HFFc6 (cell line): ENCODE measurements around the gene TMTC3. TPM values are rescaled to one million over a fixed set of nuclear protein-coding genes. Genes with fewer than 3 reads are reported as not detected.

Source experiments
- DNase-seq: peaks from one replicate; pipeline ENCODE4 v3.0.0-alpha.2; 2018
- H3K27ac Mint-ChIP-seq: 2 replicates; pipeline ENCODE4 v1.8.0; 2020; ENCODE audit warnings: mild to moderate bottlenecking, mixed read lengths
- H3K27me3 Mint-ChIP-seq: 2 replicates; pipeline ENCODE4 v1.8.0; 2021; ENCODE audit warnings: mild to moderate bottlenecking, moderate library complexity, mixed read lengths; ENCODE audit not compliant: insufficient read depth
- H3K36me3 Mint-ChIP-seq: 2 replicates; pipeline ENCODE4 v1.8.0; 2021; ENCODE audit warnings: low read depth, mixed read lengths
- H3K4me1 Mint-ChIP-seq: 2 replicates; pipeline ENCODE4 v1.8.0; 2020; ENCODE audit warnings: low read depth, mixed read lengths
- H3K4me3 Mint-ChIP-seq: 2 replicates; pipeline ENCODE4 v1.8.0; 2020; ENCODE audit warnings: mild to moderate bottlenecking, moderate library complexity, mixed read lengths
- H3K9me3 Mint-ChIP-seq: 2 replicates; pipeline ENCODE4 v1.8.0; 2020; ENCODE audit warnings: mild to moderate bottlenecking, mixed read lengths
- total RNA-seq, 6 experiments: library from RNA; stranded (reverse); fragmentation: NEBNext Ultra II Directional; extraction: Animal tissue kit (Norgen Biotek cat#: 25700); gene quantifications; 2 replicates in 1 of 6; 3 replicates in 5 of 6; pipeline ENCODE4 v1.2.3, GENCODE V29; 2021
- TF ChIP-seq, protein P1 (sequence below): fragments of 200-600 bp; sonication (generic); IDR thresholded peaks from 2 replicates; pipeline ENCODE4 v1.5.0; 2021; ENCODE audit warnings: antibody characterized with exemption, mild to moderate bottlenecking

Gene TMTC3
- total RNA-seq, 6 experiments from 2014 or later: 41.3 to 48.9 (median 46.3) TPM

GRCh38 chr12:88141425-88141773 is 708 bp upstream of the TMTC3 start:
- Mint-ChIP-seq H3K36me3 (peaks cover 24% of the 10 kb centered on the region), H3K4me1 (peaks cover 42% of the 10 kb centered on the region), H3K4me3 (peak overlapping the region; percentile 97), H3K27me3 (no peaks in the 10 kb centered on the region), H3K27ac (peak overlapping the region; percentile 96), H3K9me3 (no peaks in the 10 kb centered on the region)
- DNase-seq: no peak
- TF ChIP-seq, protein P1, sequence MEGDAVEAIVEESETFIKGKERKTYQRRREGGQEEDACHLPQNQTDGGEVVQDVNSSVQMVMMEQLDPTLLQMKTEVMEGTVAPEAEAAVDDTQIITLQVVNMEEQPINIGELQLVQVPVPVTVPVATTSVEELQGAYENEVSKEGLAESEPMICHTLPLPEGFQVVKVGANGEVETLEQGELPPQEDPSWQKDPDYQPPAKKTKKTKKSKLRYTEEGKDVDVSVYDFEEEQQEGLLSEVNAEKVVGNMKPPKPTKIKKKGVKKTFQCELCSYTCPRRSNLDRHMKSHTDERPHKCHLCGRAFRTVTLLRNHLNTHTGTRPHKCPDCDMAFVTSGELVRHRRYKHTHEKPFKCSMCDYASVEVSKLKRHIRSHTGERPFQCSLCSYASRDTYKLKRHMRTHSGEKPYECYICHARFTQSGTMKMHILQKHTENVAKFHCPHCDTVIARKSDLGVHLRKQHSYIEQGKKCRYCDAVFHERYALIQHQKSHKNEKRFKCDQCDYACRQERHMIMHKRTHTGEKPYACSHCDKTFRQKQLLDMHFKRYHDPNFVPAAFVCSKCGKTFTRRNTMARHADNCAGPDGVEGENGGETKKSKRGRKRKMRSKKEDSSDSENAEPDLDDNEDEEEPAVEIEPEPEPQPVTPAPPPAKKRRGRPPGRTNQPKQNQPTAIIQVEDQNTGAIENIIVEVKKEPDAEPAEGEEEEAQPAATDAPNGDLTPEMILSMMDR: no peak

DNA sequence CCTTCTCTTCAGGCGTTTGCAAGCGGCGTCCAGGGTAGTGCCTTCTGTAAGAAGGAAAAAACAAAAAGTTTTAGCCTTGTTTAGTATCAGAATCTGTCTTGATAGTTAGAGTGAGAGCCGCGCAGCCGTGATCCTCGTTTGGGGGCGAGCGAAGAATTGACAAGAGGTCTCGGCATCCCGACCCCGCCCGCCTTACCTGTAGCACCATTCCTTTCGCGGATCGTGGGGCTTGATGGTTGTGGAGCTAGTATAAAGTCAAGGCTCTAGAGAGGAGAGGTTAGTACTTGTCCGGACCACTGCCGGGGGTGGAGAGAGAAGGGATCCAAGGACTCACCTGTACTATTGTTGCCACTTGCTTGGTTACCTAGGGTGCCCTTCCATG is 494 bp downstream of the TMTC3 start:
- H3K4me1 Mint-ChIP-seq: peaks cover 43% of the 10 kb centered on the region
- TF ChIP-seq, protein P1: no peak
- H3K27ac Mint-ChIP-seq: peak overlapping the region; percentile 96
- DNase-seq: no peak
- H3K36me3 Mint-ChIP-seq: peaks cover 20% of the 10 kb centered on the region
- H3K9me3 Mint-ChIP-seq: no peaks in the 10 kb centered on the region
- peak overlapping the region; percentile 97 for H3K4me3 Mint-ChIP-seq
- no peaks in the 10 kb centered on the region for H3K27me3 Mint-ChIP-seq

- Mint-ChIP-seq H3K36me3 (0 out of 2 replicates have a peak, but pooled peaks cover 10% of the 10 kb centered on the region), H3K4me3 (no peak overlapping the region; the same call in 1 of the 2 replicates), H3K9me3 (no peaks in the 10 kb centered on the region), H3K27ac (no peak overlapping the region), H3K27me3 (no peaks in the 10 kb centered on the region), H3K4me1 (peaks cover 46% of the 10 kb centered on the region)
- TF ChIP-seq, protein P1: no peak
- DNase-seq: no peak
Measured at GRCh38 chr12:88144037-88144436, 1.9 kb downstream of the TMTC3 start.

GRCh38 chr12:88144546-88145468 is 2.7 kb downstream of the TMTC3 start:
- peaks cover 46% of the 10 kb centered on the region for H3K4me1 Mint-ChIP-seq
- TF ChIP-seq, protein P1: no peak
- no peak overlapping the region for H3K27ac Mint-ChIP-seq
- peaks cover 14% of the 10 kb centered on the region for H3K36me3 Mint-ChIP-seq
- no peaks in the 10 kb centered on the region for H3K27me3 Mint-ChIP-seq
- no peak overlapping the region; the same call in 1 of the 2 replicates for H3K4me3 Mint-ChIP-seq
- no peaks in the 10 kb centered on the region for H3K9me3 Mint-ChIP-seq
- no peak for DNase-seq

DNA sequence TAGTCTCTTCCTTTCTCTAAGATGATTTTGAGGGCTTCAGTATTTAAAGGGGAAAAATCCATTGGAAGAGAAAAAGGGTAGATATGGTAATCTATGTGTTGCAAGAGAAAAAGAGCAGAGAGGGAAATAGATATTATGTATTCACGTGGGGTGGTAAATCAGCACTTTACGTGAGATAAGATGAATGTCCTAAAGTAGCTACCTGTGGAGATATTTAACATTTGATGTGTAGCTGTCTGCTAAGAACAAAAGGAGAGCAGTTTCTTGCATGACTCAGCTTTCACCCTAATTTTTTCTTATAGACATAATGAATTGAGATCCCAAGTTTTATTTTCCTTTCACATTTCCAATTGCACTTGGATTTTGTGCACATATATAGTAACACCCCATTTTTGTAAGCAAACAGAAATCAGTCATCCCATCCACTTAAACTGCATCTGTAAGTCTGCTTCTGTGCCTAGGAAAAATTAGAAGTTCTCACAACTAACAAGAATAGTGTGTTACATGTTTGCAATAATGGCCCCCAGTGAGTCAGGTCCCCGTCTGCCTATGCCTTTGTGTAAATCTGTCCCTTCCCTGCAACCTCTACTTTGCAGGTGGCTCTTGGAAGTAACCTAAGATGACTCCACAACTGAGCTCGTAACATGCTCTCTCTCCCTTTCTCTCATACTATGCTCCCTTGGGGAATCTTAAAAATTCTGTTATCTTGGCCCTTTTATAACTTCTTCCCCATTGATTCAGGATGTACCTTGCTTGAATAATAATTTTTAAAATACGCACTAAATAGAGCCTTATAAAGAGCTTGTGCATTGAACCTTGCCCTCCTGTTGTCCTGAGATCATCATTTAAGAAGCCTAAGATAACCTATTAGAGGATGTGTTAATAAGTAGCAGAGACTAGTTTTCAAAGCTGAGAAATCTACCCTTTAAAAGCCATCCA is 3.7 kb downstream of the TMTC3 start:
- Mint-ChIP-seq H3K27ac (no peak overlapping the region), H3K36me3 (peaks cover 16% of the 10 kb centered on the region), H3K27me3 (no peaks in the 10 kb centered on the region), H3K4me1 (peaks cover 46% of the 10 kb centered on the region), H3K4me3 (no peak overlapping the region), H3K9me3 (no peaks in the 10 kb centered on the region)
- TF ChIP-seq, protein P1: no peak
- no peak for DNase-seq
